H9 (cell line): ENCODE results near the gene TBCB. TPM values are rescaled to one million over a fixed set of nuclear protein-coding genes. Genes with fewer than 3 reads are reported as not detected.
A peak's percentile ranks its signal among the peaks of the same experiment; 100 is the strongest.
"Not testable (repeated sequence)": the region's sequence is repeated elsewhere in the genome, so short reads cannot be mapped to it uniquely, and the experiment has no call there.

Experiments used
- DNase-seq: peaks from one replicate; pipeline ENCODE4 v3.0.0-alpha.2; 2017
- H2AFZ ChIP-seq: one replicate; pipeline ENCODE4 v1.6.1; 2013; ENCODE audit warnings: mild to moderate bottlenecking, low read length, control low read depth, moderate library complexity
- H2AK5ac ChIP-seq: 2 replicates; pipeline ENCODE4 v1.6.1; 2013; ENCODE audit warnings: low read length, control low read depth, mixed read lengths; ENCODE audit not compliant: insufficient read length
- H2BK120ac ChIP-seq: one replicate; pipeline ENCODE4 v1.6.1; 2013; ENCODE audit warnings: low read depth, mild to moderate bottlenecking, low read length, control low read depth, inconsistent platforms; ENCODE audit not compliant: poor library complexity, severe bottlenecking
- H2BK12ac ChIP-seq: 2 replicates; pipeline ENCODE4 v1.6.1; 2013; ENCODE audit warnings: low read length, control low read depth, mixed read lengths, low read depth; ENCODE audit not compliant: insufficient read length
- H2BK15ac ChIP-seq: 2 replicates; pipeline ENCODE4 v1.6.1; 2013; ENCODE audit warnings: low read depth, low read length, control low read depth
- H2BK20ac ChIP-seq: one replicate; pipeline ENCODE4 v1.6.1; 2013; ENCODE audit warnings: low read depth, mild to moderate bottlenecking, low read length, control low read depth, inconsistent platforms; ENCODE audit not compliant: poor library complexity, severe bottlenecking
- H2BK5ac ChIP-seq: 2 replicates; pipeline ENCODE4 v1.6.1; 2013; ENCODE audit warnings: low read length, control low read depth, mixed read lengths; ENCODE audit not compliant: insufficient read length
- H3K14ac ChIP-seq: 2 replicates; pipeline ENCODE4 v1.6.1; 2013; ENCODE audit warnings: low read length, control low read depth; ENCODE audit not compliant: insufficient read depth
- H3K18ac ChIP-seq: 2 replicates; pipeline ENCODE4 v1.6.1; 2013; ENCODE audit warnings: low read depth, mild to moderate bottlenecking, mixed read lengths, low read length, control low read depth; ENCODE audit not compliant: insufficient read length
- H3K23ac ChIP-seq: 2 replicates; pipeline ENCODE4 v1.6.1; 2013; ENCODE audit warnings: low read length, control low read depth, mixed read lengths, low read depth; ENCODE audit not compliant: insufficient read length
- H3K23me2 ChIP-seq: 2 replicates; pipeline ENCODE4 v1.6.1; 2013; ENCODE audit warnings: low read depth, mild to moderate bottlenecking, mixed read lengths, low read length, control low read depth; ENCODE audit not compliant: insufficient read length, poor library complexity, severe bottlenecking
- H3K27ac ChIP-seq: 2 replicates; pipeline ENCODE4 v1.5.1; 2013; ENCODE audit warnings: low read length, control low read depth, mixed read lengths, low read depth; ENCODE audit not compliant: insufficient read length
- H3K27me3 ChIP-seq: 2 replicates; pipeline ENCODE4 v1.6.1; 2013; ENCODE audit warnings: low read length, control low read depth, inconsistent platforms; ENCODE audit not compliant: insufficient read depth
- H3K4ac ChIP-seq: 2 replicates; pipeline ENCODE4 v1.6.1; 2013; ENCODE audit warnings: low read depth, mild to moderate bottlenecking, control low read depth, inconsistent platforms, low read length, moderate library complexity
- H3K4me1 ChIP-seq: 2 replicates; pipeline ENCODE4 v1.6.1; 2013; ENCODE audit warnings: low read length, control low read depth, inconsistent platforms; ENCODE audit not compliant: insufficient read depth
- H3K4me2 ChIP-seq: 2 replicates; pipeline ENCODE4 v1.6.1; 2013; ENCODE audit warnings: low read length, control low read depth, mixed read lengths; ENCODE audit not compliant: insufficient read length, insufficient read depth
- H3K56ac ChIP-seq: 2 replicates; pipeline ENCODE4 v1.6.1; 2013; ENCODE audit warnings: low read depth, mild to moderate bottlenecking, mixed read lengths, low read length, control low read depth; ENCODE audit not compliant: insufficient read length
- H3K79me1 ChIP-seq: 2 replicates; pipeline ENCODE4 v1.6.1; 2013; ENCODE audit warnings: low read depth, mild to moderate bottlenecking, moderate library complexity, low read length, control low read depth, inconsistent platforms; ENCODE audit not compliant: insufficient read depth, poor library complexity, severe bottlenecking
- H3K79me2 ChIP-seq: 2 replicates; pipeline ENCODE4 v1.6.1; 2013; ENCODE audit warnings: low read length, control low read depth, inconsistent platforms; ENCODE audit not compliant: insufficient read depth
- H3K9ac ChIP-seq: 2 replicates; pipeline ENCODE4 v1.6.1; 2013; ENCODE audit warnings: low read length, control low read depth, mixed read lengths; ENCODE audit not compliant: insufficient read length; ENCODE audit errors: extremely low read depth
- H3K9me3 ChIP-seq: one replicate; pipeline ENCODE4 v1.6.1; 2013; ENCODE audit warnings: low read depth, low read length, inconsistent platforms; ENCODE audit not compliant: control insufficient read depth
- H3T11ph ChIP-seq: one replicate; pipeline ENCODE4 v1.6.1; 2013; ENCODE audit warnings: mild to moderate bottlenecking, low read length, control low read depth, inconsistent platforms
- H4K20me1 ChIP-seq: one replicate; pipeline ENCODE4 v1.6.1; 2013; ENCODE audit not compliant: control insufficient read depth, insufficient read length, insufficient read depth
- H4K5ac ChIP-seq: 2 replicates; pipeline ENCODE4 v1.6.1; 2013; ENCODE audit warnings: low read depth, mild to moderate bottlenecking, mixed read lengths, low read length, control low read depth; ENCODE audit not compliant: insufficient read length
- H4K8ac ChIP-seq: replicated peaks from 2 replicates; pipeline ENCODE4 v1.6.1; 2013; ENCODE audit warnings: low read length, control low read depth, mixed read lengths, low read depth; ENCODE audit not compliant: insufficient read length
- H4K91ac ChIP-seq: 2 replicates; pipeline ENCODE4 v1.6.1; 2013; ENCODE audit warnings: low read depth, mild to moderate bottlenecking, moderate library complexity, mixed read lengths, low read length, control low read depth; ENCODE audit not compliant: insufficient read length
- H3K27ac Mint-ChIP-seq, 3 experiments: 2 replicates in 2 of 3; 3 replicates in 1 of 3; pipeline ENCODE4 v1.8.0; 2020 to 2021; ENCODE audit warnings: mixed read lengths in 3 of 3, mild to moderate bottlenecking in 1 of 3, moderate library complexity in 1 of 3
- H3K27me3 Mint-ChIP-seq: 2 replicates; pipeline ENCODE4 v1.8.0; 2021; ENCODE audit warnings: low read depth, mild to moderate bottlenecking, moderate library complexity, mixed read lengths
- H3K36me3 Mint-ChIP-seq, 3 experiments: 2 replicates in 2 of 3; 3 replicates in 1 of 3; pipeline ENCODE4 v1.8.0; 2020 to 2021; ENCODE audit warnings: low read depth in 3 of 3, mixed read lengths in 3 of 3; ENCODE audit not compliant: insufficient read depth in 1 of 3
- H3K4me1 Mint-ChIP-seq, 2 experiments: 2 replicates each; pipeline ENCODE4 v1.8.0; 2020; ENCODE audit warnings: mixed read lengths in 2 of 2
- H3K4me3 Mint-ChIP-seq, 2 experiments: 2 replicates in 1 of 2; 3 replicates in 1 of 2; pipeline ENCODE4 v1.8.0; 2020 to 2021; ENCODE audit warnings: mild to moderate bottlenecking in 2 of 2, mixed read lengths in 2 of 2, moderate library complexity in 1 of 2
- H3K9me3 Mint-ChIP-seq, 2 experiments: 2 replicates in 1 of 2; 3 replicates in 1 of 2; pipeline ENCODE4 v1.8.0; 2020; ENCODE audit warnings: mild to moderate bottlenecking in 2 of 2, mixed read lengths in 2 of 2, moderate library complexity in 1 of 2
- CTCF ChIP-seq: fragments of 200-600 bp; sonication (generic); conservative IDR thresholded peaks from 3 replicates; pipeline ENCODE4 v1.8.0; 2021; ENCODE audit warnings: antibody characterized with exemption, mild to moderate bottlenecking
- WGBS: extraction: QIAGEN DNeasy Blood & Tissue Kit; methylation state at CpG from one replicate; pipeline ENCODE4 v1.1.7; 2013; ENCODE audit warnings: missing lambda C conversion rate, low lambda C conversion rate, mixed read lengths; ENCODE audit not compliant: insufficient read length; ENCODE audit errors: extremely low coverage; 5-methylcytosine and 5-hydroxymethylcytosine counted together
- total RNA-seq: library from RNA; stranded (reverse); gene quantifications from 2 replicates; pipeline ENCODE4 v1.2.1, GENCODE V29; 2021

Gene TBCB
- total RNA-seq, 1 experiment from 2014 or later: 216 TPM

- Mint-ChIP-seq H3K4me3 (peak overlapping the region; percentile 80 to 91), H3K36me3 (peaks cover 9 to 23% (median 19%) of the 10 kb centered on the region in 3 experiments), H3K27me3 (peaks cover 2% of the 10 kb centered on the region; the same call in 1 of the 2 replicates), H3K27ac (peak overlapping the region; percentile 93 to 96 (median 95)), H3K4me1 (peaks cover 9 to 11% of the 10 kb centered on the region in 2 experiments), H3K9me3 (no peaks in the 10 kb centered on the region)
- no peak overlapping the region for H3K4ac ChIP-seq
- H3K56ac ChIP-seq: no peak overlapping the region
- no peak overlapping the region for H3K23ac ChIP-seq
- no peaks in the 10 kb centered on the region for H3K27me3 ChIP-seq
- no CpG with 5 or more reads among the region's 10 CpGs for WGBS
- H3K14ac ChIP-seq: no peak overlapping the region; the same call in 1 of the 2 replicates
- peak overlapping the region; percentile 79 for H3K4me2 ChIP-seq
- no peak overlapping the region for H4K5ac ChIP-seq
- H2BK15ac ChIP-seq: no peak overlapping the region
- H2AFZ ChIP-seq: peak overlapping the region; percentile 57
- H4K91ac ChIP-seq: no peak overlapping the region
- H4K8ac ChIP-seq: no peak overlapping the region
- H3K79me1 ChIP-seq: no peaks in the 10 kb centered on the region
- no peak overlapping the region for H2BK5ac ChIP-seq
- H3K4me1 ChIP-seq: no peaks in the 10 kb centered on the region; the same call in 1 of the 2 replicates
- no peak overlapping the region for H2AK5ac ChIP-seq
- H3K9ac ChIP-seq: peak overlapping the region; percentile 5
- H3K18ac ChIP-seq: peak overlapping the region; percentile 11
- H2BK20ac ChIP-seq: no peak overlapping the region
- peaks cover 4% of the 10 kb centered on the region for H3K23me2 ChIP-seq
- H3K27ac ChIP-seq: peak overlapping the region; percentile 4
- no peak overlapping the region for H2BK12ac ChIP-seq
- peak; percentile 57 for DNase-seq
- TF ChIP-seq CTCF: no peak
- H4K20me1 ChIP-seq: no peaks in the 10 kb centered on the region
- no peak overlapping the region for H3T11ph ChIP-seq
- no peaks in the 10 kb centered on the region for H3K9me3 ChIP-seq
- no peak overlapping the region for H2BK120ac ChIP-seq
- H3K79me2 ChIP-seq: no peaks in the 10 kb centered on the region
Measured at GRCh38 chr19:36128392-36128736, 13.1 kb downstream of the TBCB start.

GRCh38 chr19:36131221-36131620, 16.0 kb downstream of the TBCB start:
- not testable (repeated sequence) for H3K14ac ChIP-seq, H2BK5ac ChIP-seq, H2AFZ ChIP-seq, H3K27ac ChIP-seq, H3K4me2 ChIP-seq, H2BK120ac ChIP-seq, H3K36me3 Mint-ChIP-seq, H4K91ac ChIP-seq, H3K27me3 ChIP-seq, H3K4ac ChIP-seq, H3K23me2 ChIP-seq, H4K8ac ChIP-seq, H3K23ac ChIP-seq, H3K79me1 ChIP-seq, H3K79me2 ChIP-seq, H3K56ac ChIP-seq, H3K18ac ChIP-seq, DNase-seq, H2BK20ac ChIP-seq, H3K27ac Mint-ChIP-seq, H2BK12ac ChIP-seq, H3K27me3 Mint-ChIP-seq, H3T11ph ChIP-seq, H4K5ac ChIP-seq, H3K9ac ChIP-seq, H3K4me1 ChIP-seq, H4K20me1 ChIP-seq, H2AK5ac ChIP-seq, H3K9me3 ChIP-seq, H2BK15ac ChIP-seq, H3K9me3 Mint-ChIP-seq, H3K4me3 Mint-ChIP-seq
- no CpG with 5 or more reads among the region's 6 CpGs for WGBS
- peaks cover 9 to 11% of the 10 kb centered on the region in 2 experiments for H3K4me1 Mint-ChIP-seq
